NB4 (cell line): ENCODE results near the gene USP33.
A peak's percentile ranks its signal among the peaks of the same experiment; 100 is the strongest.

ENCODE experiments used
- DNase-seq: peaks from one replicate; pipeline ENCODE4 v3.0.0; 2010; ENCODE audit warnings: low read depth
- H3K4me3 ChIP-seq: one replicate; pipeline ENCODE4 v1.5.1; 2011; ENCODE audit warnings: mild to moderate bottlenecking, low read depth, low read length, moderate library complexity
- MYC ChIP-seq: IDR thresholded peaks from 2 replicates; pipeline ENCODE4 v1.6.1; 2011; ENCODE audit warnings: low read depth, low read length
- POLR2A ChIP-seq: IDR thresholded peaks from 2 replicates; pipeline ENCODE4 v1.6.1; 2011; ENCODE audit warnings: mild to moderate bottlenecking; ENCODE audit not compliant: insufficient read length; ENCODE audit errors: extremely low read depth
- TF ChIP-seq, protein P1 (sequence below): IDR thresholded peaks from one replicate; pipeline ENCODE4 v1.5.1; 2012; ENCODE audit warnings: low read depth, low read length
- TF ChIP-seq, protein P2 (sequence below): IDR thresholded peaks from 2 replicates; pipeline ENCODE4 v1.6.1; 2011; ENCODE audit warnings: low read depth, low read length

USP33 gene

DNA sequence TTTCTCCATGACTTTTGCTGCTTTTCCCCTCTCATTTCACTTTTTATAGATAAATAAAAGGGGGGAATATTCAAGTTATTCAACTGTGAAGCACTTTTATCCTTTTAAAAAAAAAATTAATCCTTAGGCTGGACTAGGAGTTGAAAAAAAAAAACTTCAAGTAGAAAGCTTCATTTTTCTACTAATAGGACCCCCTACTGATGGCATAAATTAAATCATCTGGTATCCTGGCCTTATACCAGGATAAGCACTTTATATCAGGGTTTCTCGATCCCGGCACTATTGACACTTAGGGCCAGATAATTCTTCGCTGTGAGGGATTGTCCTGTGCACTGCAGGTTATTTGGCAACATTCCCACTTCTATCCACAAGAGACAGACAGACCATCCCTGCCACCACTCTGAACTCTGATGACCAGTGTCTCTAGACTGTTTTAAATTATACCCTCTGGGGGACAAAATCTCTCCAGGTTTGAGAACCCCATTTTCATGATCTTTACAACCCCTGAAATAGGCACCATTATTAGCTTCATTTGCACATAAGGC, 17.6 kb downstream of the USP33 start:
- no peak for TF ChIP-seq MYC
- TF ChIP-seq POLR2A: no peak
- TF ChIP-seq, protein P1, sequence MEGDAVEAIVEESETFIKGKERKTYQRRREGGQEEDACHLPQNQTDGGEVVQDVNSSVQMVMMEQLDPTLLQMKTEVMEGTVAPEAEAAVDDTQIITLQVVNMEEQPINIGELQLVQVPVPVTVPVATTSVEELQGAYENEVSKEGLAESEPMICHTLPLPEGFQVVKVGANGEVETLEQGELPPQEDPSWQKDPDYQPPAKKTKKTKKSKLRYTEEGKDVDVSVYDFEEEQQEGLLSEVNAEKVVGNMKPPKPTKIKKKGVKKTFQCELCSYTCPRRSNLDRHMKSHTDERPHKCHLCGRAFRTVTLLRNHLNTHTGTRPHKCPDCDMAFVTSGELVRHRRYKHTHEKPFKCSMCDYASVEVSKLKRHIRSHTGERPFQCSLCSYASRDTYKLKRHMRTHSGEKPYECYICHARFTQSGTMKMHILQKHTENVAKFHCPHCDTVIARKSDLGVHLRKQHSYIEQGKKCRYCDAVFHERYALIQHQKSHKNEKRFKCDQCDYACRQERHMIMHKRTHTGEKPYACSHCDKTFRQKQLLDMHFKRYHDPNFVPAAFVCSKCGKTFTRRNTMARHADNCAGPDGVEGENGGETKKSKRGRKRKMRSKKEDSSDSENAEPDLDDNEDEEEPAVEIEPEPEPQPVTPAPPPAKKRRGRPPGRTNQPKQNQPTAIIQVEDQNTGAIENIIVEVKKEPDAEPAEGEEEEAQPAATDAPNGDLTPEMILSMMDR: no peak
- TF ChIP-seq, protein P2, sequence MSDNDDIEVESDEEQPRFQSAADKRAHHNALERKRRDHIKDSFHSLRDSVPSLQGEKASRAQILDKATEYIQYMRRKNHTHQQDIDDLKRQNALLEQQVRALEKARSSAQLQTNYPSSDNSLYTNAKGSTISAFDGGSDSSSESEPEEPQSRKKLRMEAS: no peak
- no peak overlapping the region for H3K4me3 ChIP-seq
- no peak for DNase-seq

DNA sequence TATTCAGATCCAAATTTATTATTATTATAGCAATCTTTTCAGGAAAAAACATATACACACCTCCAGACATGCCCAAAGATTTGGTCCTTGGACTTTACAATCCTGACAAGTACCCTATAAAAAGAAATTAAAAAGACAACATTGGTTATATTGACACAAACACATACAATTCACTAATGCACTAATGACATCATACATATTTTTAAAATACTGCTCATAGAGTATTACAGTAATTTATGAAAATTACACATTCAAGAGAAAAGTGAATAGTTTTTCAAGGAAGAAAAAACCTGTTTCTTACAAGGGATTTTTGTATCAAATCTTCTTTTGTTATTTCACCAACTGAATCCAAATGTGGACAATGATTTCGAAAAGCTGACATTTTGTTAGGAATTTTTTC, 18.3 kb downstream of the USP33 start:
- H3K4me3 ChIP-seq: no peak overlapping the region
- DNase-seq: no peak
- TF ChIP-seq, protein P1: no peak
- TF ChIP-seq, protein P2: no peak
- TF ChIP-seq POLR2A: no peak
- TF ChIP-seq MYC: no peak

DNA sequence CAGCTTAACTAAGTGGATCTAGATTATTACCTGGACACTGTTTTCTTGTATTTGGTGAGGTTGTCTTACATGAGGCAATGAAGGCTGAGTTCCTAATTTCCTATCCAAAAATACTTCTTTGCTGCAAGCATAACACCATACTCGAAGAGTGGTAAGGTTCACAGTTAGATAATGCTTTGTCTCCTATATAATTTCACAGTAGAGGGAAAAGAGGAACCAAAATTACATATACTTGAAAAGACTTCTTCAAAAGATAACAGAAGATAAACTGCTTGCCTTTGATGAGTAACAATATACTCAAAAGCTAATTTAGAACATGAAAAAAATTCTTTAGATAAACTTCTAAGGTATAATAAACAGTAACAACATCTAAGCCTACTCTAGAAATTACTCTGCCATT, 20.4 kb downstream of the USP33 start:
- TF ChIP-seq MYC (no peak), POLR2A (no peak)
- TF ChIP-seq, protein P1: no peak
- TF ChIP-seq, protein P2: no peak
- DNase-seq: peak; percentile 13
- H3K4me3 ChIP-seq: no peak overlapping the region

DNA sequence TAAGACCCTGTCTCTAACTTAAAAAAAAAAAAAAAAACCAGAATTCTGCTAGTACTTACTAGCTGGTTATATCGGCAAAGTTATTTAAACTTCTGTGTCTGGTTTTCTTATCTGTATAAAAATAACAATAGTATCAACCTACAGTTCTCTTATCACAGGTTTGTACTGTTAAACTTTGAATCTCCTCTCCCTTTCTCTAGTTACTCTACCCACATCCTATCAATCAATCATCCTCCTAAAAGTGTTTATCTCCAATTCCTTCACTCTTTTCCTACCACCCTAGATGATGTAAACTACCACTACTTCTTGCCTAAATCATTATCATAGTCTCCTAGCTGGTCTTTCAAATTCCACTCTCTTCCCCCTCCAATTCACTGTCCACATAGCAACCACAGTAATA, 27.6 kb downstream of the USP33 start:
- no peak overlapping the region for H3K4me3 ChIP-seq
- TF ChIP-seq, protein P2: no peak
- TF ChIP-seq MYC (no peak), POLR2A (no peak)
- TF ChIP-seq, protein P1: no peak
- DNase-seq: no peak

DNA sequence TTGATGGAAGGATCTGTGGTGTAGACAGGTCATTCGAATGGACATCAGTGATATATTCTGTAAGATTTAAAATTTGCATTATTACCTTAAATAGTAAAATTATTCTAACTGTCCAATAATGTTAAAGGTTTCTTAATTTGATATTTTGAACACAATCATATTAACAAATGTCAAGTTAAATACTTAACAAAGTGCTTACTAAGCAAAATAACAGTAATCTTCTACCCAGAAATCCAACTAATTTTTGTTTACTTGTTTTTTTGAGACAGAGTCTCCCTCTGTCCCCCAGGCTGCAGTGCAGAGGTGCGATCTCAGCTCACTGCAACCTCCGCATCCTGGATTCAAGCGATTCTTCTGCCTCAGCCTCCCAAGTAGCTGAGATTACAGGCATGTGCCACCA, 33.9 kb downstream of the USP33 start:
- TF ChIP-seq MYC: no peak
- TF ChIP-seq, protein P1: no peak
- TF ChIP-seq POLR2A: no peak
- TF ChIP-seq, protein P2: no peak
- no peak overlapping the region for H3K4me3 ChIP-seq
- no peak for DNase-seq
